ENCODE results near the gene PDZD7.
A peak's percentile ranks its signal among the peaks of the same experiment; 100 is the strongest.

The PDZD7 gene

GRCh38 chr10:101075775-101076174 is 44.8 kb upstream of the PDZD7 start (continued):
- TF ChIP-seq, protein P1, sequence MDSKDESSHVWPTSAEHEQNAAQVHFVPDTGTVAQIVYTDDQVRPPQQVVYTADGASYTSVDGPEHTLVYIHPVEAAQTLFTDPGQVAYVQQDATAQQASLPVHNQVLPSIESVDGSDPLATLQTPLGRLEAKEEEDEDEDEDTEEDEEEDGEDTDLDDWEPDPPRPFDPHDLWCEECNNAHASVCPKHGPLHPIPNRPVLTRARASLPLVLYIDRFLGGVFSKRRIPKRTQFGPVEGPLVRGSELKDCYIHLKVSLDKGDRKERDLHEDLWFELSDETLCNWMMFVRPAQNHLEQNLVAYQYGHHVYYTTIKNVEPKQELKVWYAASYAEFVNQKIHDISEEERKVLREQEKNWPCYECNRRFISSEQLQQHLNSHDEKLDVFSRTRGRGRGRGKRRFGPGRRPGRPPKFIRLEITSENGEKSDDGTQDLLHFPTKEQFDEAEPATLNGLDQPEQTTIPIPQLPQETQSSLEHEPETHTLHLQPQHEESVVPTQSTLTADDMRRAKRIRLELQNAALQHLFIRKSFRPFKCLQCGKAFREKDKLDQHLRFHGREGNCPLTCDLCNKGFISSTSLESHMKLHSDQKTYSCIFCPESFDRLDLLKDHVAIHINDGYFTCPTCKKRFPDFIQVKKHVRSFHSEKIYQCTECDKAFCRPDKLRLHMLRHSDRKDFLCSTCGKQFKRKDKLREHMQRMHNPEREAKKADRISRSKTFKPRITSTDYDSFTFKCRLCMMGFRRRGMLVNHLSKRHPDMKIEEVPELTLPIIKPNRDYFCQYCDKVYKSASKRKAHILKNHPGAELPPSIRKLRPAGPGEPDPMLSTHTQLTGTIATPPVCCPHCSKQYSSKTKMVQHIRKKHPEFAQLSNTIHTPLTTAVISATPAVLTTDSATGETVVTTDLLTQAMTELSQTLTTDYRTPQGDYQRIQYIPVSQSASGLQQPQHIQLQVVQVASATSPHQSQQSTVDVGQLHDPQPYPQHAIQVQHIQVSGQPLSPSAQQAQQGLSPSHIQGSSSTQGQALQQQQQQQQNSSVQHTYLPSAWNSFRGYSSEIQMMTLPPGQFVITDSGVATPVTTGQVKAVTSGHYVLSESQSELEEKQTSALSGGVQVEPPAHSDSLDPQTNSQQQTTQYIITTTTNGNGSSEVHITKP (tag by site-specific recombination; IDR thresholded peaks at IDR 0.05): peak; percentile 88
- TF ChIP-seq ZBTB21 (tag by site-specific recombination; IDR thresholded peaks at IDR 0.05) (no peak), ZNF18 (tag by site-specific recombination; IDR thresholded peaks at IDR 0.05) (0 out of 2 replicates have a peak, but pooled peaks have one; percentile 36), GLIS1 (tag by site-specific recombination; IDR thresholded peaks at IDR 0.05) (peak; percentile 75), ZNF660 (tag by site-specific recombination; IDR thresholded peaks at IDR 0.05) (no peak), ZEB2 (tag by site-specific recombination; IDR thresholded peaks at IDR 0.05) (no peak), ZIC2 (tag by site-specific recombination; IDR thresholded peaks at IDR 0.05) (peak; percentile 44), ZSCAN18 (tag by site-specific recombination; IDR thresholded peaks at IDR 0.05) (no peak), ZXDB (tag by site-specific recombination; IDR thresholded peaks at IDR 0.05) (no peak), ZNF654 (tag by site-specific recombination; IDR thresholded peaks at IDR 0.05; ENCODE audit: low read depth) (no peak), ZBTB7A (tag by site-specific recombination; IDR thresholded peaks at IDR 0.05; ENCODE audit: low read depth) (no peak), PRDM1 (tag by site-specific recombination; IDR thresholded peaks at IDR 0.05) (peak; percentile 32; the same call in 1 of the 2 replicates), ZFP41 (tag by site-specific recombination; IDR thresholded peaks at IDR 0.05; ENCODE audit: borderline replicate concordance) (no peak), KLF1 (tag by site-specific recombination; IDR thresholded peaks at IDR 0.05) (no peak)
- TF ChIP-seq, protein P2, sequence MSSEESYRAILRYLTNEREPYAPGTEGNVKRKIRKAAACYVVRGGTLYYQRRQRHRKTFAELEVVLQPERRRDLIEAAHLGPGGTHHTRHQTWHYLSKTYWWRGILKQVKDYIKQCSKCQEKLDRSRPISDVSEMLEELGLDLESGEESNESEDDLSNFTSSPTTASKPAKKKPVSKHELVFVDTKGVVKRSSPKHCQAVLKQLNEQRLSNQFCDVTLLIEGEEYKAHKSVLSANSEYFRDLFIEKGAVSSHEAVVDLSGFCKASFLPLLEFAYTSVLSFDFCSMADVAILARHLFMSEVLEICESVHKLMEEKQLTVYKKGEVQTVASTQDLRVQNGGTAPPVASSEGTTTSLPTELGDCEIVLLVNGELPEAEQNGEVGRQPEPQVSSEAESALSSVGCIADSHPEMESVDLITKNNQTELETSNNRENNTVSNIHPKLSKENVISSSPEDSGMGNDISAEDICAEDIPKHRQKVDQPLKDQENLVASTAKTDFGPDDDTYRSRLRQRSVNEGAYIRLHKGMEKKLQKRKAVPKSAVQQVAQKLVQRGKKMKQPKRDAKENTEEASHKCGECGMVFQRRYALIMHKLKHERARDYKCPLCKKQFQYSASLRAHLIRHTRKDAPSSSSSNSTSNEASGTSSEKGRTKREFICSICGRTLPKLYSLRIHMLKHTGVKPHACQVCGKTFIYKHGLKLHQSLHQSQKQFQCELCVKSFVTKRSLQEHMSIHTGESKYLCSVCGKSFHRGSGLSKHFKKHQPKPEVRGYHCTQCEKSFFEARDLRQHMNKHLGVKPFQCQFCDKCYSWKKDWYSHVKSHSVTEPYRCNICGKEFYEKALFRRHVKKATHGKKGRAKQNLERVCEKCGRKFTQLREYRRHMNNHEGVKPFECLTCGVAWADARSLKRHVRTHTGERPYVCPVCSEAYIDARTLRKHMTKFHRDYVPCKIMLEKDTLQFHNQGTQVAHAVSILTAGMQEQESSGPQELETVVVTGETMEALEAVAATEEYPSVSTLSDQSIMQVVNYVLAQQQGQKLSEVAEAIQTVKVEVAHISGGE (tag by site-specific recombination; conservative IDR thresholded peaks at IDR 0.05; ENCODE audit: low read depth): peak; percentile 48; the same call in 1 of the 2 replicates
- TF ChIP-seq, protein P3, sequence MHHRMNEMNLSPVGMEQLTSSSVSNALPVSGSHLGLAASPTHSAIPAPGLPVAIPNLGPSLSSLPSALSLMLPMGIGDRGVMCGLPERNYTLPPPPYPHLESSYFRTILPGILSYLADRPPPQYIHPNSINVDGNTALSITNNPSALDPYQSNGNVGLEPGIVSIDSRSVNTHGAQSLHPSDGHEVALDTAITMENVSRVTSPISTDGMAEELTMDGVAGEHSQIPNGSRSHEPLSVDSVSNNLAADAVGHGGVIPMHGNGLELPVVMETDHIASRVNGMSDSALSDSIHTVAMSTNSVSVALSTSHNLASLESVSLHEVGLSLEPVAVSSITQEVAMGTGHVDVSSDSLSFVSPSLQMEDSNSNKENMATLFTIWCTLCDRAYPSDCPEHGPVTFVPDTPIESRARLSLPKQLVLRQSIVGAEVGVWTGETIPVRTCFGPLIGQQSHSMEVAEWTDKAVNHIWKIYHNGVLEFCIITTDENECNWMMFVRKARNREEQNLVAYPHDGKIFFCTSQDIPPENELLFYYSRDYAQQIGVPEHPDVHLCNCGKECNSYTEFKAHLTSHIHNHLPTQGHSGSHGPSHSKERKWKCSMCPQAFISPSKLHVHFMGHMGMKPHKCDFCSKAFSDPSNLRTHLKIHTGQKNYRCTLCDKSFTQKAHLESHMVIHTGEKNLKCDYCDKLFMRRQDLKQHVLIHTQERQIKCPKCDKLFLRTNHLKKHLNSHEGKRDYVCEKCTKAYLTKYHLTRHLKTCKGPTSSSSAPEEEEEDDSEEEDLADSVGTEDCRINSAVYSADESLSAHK (tag by site-specific recombination; IDR thresholded peaks at IDR 0.05): no peak
- TF ChIP-seq, protein P4, sequence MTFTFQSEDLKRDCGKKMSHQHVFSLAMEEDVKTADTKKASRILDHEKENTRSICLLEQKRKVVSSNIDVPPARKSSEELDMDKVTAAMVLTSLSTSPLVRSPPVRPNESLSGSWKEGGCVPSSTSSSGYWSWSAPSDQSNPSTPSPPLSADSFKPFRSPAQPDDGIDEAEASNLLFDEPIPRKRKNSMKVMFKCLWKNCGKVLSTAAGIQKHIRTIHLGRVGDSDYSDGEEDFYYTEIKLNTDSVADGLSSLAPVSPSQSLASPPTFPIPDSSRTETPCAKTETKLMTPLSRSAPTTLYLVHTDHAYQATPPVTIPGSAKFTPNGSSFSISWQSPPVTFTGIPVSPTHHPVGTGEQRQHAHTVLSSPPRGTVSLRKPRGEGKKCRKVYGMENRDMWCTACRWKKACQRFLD (tag by site-specific recombination; IDR thresholded peaks at IDR 0.05): no peak
